ENCODE results near the gene USP47.

Gene USP47

GRCh38 chr11:11841723-11842420, at the start of gene USP47:
TSS of gene USP47 (plus strand) at chr11:11841972. CDS start at chr11:11842186, 214 bp downstream.
- intact Hi-C loops (cut with DNase I), result loop anchor here (5.0 to 10.0 kb wide), 2 partner anchors 35 to 123 kb away; no protein-coding TSS in a partner anchor
- peak; percentile 57 to 95 (median 91) for DNase-seq

GRCh38 chr11:11793073-11793472, 48.7 kb upstream of the USP47 start:
- no peak for DNase-seq
- intact Hi-C loops (cut with DNase I), result no loop called here

GRCh38 chr11:11798586-11799438, 43.0 kb upstream of the USP47 start:
- intact Hi-C loops (cut with DNase I), result no loop called here
- peak in 39 of 42 donors; percentile 45 to 96 (median 88) for DNase-seq

GRCh38 chr11:11805228-11805627, 36.5 kb upstream of the USP47 start:
- intact Hi-C loops (cut with DNase I), result loop anchor here (5.0 to 10.0 kb wide), 3 partner anchors 37 to 480 kb away; partner anchors contain the start of gene USP47
- DNase-seq, result no peak

DNA sequence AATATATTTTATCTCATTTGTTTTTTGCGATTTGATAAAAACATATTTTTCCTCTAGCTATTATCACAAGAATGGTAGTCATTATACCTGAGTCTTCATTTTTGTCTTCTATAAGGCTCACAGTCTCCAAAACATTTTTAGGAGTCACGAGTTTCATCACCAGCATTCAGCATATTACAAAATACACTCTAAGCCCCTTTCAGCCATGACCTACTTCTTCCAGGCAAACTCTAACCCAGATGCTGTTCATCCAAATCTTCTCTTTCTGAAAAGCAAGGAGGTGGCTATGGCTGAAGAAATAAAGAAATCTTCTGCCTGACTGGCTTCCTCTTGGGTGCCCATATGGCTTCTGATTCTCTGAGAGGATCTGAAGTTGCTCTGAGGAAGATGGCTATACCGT, 35.7 kb upstream of the USP47 start:
- DNase-seq, result peak in 1 of 42 donors; percentile 15
- intact Hi-C loops (cut with DNase I), result loop anchor here (5.0 to 10.0 kb wide), 3 partner anchors 36 to 479 kb away; partner anchors contain the start of gene USP47

DNA sequence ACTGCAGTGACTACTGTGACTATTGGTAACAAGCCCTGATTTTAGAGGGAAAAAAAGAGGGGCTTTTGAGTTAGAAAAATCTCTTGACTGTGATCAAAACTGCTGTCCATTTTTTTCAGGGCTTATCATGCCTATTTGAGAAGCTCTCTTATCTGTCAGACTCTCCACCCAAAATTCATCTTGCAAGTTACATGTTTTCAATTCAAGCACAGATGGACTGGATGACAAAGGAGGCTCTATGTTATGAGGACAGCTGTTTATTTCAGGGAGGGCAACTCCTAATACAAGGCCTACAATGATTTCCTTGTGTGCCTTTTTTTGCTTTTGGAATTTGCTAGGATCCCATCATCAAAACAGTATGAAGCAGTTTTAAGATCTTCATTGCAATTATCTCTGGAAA, 35.2 kb upstream of the USP47 start:
- intact Hi-C loops (cut with DNase I), result loop anchor here (5.0 to 10.0 kb wide), 3 partner anchors 36 to 478 kb away; partner anchors contain the start of gene USP47
- DNase-seq, result peak in 9 of 42 donors; percentile 16 to 70 (median 39)

DNA sequence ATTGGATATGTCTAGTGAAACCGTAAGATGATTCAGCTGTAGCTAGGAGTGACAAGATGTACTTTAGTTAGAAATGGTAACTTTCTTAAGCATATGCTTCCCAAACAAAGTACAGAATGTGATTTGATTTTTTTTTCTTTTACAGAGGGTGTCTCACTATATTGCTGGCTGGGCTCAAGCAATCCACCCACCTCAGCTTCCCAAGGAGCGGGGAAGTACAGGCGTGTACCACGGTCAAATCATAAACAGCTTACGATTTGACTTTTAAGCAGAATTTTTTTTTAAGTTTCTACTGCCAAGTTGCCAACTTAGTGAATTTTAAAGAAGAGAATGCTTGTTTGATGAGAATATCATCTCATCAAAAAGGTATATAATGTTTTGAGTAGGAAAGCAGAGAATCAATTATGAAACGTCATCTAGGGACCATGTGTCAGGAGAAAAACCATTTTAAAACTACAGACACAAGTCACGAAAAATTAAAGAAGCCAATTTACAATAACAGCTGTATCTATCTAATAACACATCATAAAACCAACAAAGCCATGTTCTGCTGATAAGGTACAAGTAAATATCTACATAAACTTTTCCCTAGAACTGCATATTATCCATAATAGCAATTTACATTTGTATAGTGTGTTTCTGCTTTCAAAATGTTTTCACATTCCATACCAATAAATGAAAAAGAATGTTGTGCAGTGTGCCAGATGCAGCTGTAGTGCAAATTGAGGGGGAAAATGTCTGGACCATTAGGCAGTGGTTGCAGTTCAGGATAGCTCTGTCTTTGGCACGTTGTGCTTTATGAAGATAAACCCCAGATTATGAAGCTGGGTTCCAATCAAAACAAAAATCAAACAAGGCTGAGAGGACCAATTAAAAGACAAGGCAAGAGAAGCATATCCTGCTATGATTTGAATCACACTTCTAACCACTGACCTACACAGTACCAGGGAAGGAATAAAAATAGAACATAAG, 33.7 kb upstream of the USP47 start:
- intact Hi-C loops (cut with DNase I), result loop anchor here (5.0 to 10.0 kb wide), 3 partner anchors 34 to 477 kb away; partner anchors contain the start of gene USP47
- no peak for DNase-seq

GRCh38 chr11:11808992-11809615, 32.7 kb upstream of the USP47 start:
- no peak for DNase-seq
- intact Hi-C loops (cut with DNase I), result loop anchor here (5.0 to 10.0 kb wide), 3 partner anchors 33 to 476 kb away; partner anchors contain the start of gene USP47

GRCh38 chr11:11810764-11811726, 30.7 kb upstream of the USP47 start:
- intact Hi-C loops (cut with DNase I), result no loop called here
- no peak for DNase-seq

- no peak for DNase-seq
- intact Hi-C loops (cut with DNase I), result no loop called here
These were observed 28.3 kb upstream of the USP47 start for GRCh38 chr11:11813288-11813962.

DNA sequence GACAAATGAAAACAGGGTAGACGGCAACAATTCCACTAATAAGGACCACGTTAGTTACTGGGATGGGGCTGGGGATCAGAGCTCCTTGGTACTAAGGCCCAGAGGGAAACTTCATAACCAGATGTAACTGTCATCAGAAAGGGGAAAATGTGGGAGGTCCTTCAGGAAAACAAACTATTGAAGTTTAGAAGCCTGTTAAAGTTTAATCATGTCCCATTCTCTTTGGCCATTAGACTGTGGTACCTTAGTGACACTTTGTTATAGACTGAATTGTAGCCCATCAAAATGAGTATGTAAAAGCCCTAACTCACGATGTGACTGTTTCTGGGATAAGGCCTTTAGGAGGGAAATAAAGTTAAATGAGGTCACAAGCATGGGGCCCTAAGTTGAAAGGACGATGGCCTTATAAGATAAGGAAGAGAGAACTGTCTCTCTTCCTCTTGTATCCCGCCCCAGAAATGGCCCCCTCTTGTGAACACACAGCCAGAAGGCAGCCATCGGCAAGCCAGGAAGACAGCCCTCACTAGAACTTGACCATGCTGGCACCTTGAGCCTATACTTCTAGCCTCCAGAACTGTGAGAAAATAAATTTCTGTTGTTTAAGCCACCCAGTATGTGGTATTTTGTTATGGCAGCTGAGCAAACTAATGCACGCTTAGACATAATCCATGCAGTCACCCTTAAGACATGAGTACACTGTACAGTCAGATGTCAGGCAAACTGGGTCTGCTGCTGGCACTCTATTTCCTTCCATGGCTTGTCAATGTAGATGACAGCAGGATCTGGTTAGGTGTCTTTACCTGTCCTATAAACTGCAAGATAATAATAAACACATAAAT, 26.9 kb upstream of the USP47 start:
- DNase-seq, result no peak
- intact Hi-C loops (cut with DNase I), result no loop called here

- DNase-seq, result no peak
- intact Hi-C loops (cut with DNase I), result no loop called here
These were observed 25.1 kb upstream of the USP47 start for GRCh38 chr11:11816511-11817314.

DNA sequence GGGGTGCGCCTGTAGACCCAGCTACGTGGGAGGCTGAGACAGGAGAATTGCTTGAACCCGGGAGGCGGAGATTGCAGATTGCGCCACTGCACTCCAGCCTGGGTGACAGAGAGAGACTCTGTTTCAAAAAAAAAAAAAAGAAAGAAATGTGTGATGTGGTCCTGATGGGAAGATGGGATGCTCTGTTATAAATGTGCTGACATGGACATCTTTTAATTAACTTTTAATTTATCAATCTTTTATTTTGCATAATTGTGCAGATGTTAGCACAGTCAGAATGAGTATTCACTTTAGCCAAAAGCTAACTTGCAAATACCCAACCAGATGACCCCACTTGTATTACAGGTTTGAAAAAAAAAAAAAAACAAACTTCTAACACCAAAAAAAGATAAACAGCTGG, 23.8 kb upstream of the USP47 start:
- DNase-seq, result no peak
- intact Hi-C loops (cut with DNase I), result no loop called here

DNA sequence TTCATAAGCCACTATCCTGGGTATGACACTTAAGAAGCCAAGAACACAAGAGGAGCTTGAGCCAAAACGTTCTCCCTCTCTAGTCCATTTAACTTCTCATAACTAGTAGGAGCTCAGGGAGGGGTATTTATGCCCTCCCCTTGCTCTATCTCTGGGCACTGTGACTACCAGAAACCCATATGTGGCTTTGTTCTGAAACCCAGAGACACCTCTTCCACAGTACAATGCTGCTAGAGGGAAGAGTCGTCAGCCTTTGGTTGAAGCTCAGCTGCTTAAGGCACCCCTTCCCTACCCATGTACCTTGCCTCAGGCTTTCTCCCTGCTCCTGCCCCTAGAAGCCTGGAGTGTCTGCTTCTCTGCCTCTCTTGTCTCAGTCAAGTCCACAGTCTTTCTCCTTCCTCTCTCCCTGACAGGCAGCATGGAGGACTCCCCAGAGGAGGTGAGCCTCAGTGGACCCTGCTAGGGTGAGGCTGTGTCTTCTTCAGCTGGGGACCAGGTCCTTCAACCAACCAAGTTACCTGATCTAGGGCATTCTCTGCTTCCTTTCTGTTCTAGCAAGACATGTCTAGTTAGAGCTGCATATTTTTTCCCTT, 23.1 kb upstream of the USP47 start:
- no peak for DNase-seq
- intact Hi-C loops (cut with DNase I), result no loop called here

All from head of caudate nucleus (tissue), 42 donors.